Adrenal gland (tissue), 5 donors: ENCODE data around the gene CSNK2A3.

Source experiments
- CTCF ChIP-seq, 6 experiments: fragments of 450-650 bp in 4 of 6; fragments of 200-600 bp in 2 of 6; sonication (generic) in 1 of 6; IDR thresholded peaks; 1 replicate in 5 of 6; 2 replicates in 1 of 6; pipeline versions ENCODE4 v1.5.1 to v1.8.0; 2016 to 2021; ENCODE audit warnings: antibody characterized with exemption in 6 of 6, mild to moderate bottlenecking in 2 of 6, moderate library complexity in 1 of 6
- POLR2A ChIP-seq, 2 donors: fragments of 450-650 bp; IDR thresholded peaks; one replicate each; pipeline ENCODE4 v1.6.1; 2017; ENCODE audit warnings: antibody characterized with exemption in 2 of 2, mild to moderate bottlenecking in 2 of 2, moderate library complexity in 1 of 2
- donor health status: DM: no; HTN: no; CAD: no.

GRCh38 chr11:11379661-11380060, 26.6 kb upstream of the CSNK2A3 start:
- TF ChIP-seq CTCF (IDR thresholded peaks at IDR 0.05) (no peak), POLR2A (IDR thresholded peaks at IDR 0.05) (no peak)
